MM.1S (cell line): Measurements from ENCODE around the gene MAS1.

ENCODE experiments used
- EZH2 ChIP-seq: fragments of 300-600 bp; sonication (generic); optimal IDR thresholded peaks from 2 replicates; pipeline ENCODE3; 2017; ENCODE audit warnings: low read depth, mild to moderate bottlenecking, antibody characterized with exemption, low read length, mixed read lengths
- TF ChIP-seq, protein P1 (sequence below): fragments of 300-600 bp; sonication (generic); IDR thresholded peaks from 2 replicates; pipeline ENCODE4 v1.5.1; 2016; ENCODE audit warnings: antibody characterized with exemption, low read length, mixed read lengths

DNA sequence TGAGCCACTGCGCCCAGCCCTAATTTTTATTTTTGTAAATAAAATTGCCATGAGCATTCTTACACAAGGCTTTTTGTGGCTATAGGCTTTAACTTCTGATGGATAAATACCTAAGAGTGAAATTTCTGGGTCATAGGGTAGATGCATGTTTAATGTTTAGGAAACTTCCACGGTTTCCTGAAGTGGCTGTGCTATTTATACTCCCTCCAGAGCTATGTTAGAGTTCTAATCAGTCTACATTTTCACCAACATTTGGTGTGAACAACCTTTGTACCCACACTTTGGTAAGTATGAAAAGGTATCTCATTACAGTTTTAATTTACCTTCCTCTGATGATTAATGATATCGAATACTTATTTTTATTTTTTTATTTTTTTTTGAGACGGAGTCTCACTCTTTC is 6.1 kb upstream of the MAS1 start:
- TF ChIP-seq, protein P1, sequence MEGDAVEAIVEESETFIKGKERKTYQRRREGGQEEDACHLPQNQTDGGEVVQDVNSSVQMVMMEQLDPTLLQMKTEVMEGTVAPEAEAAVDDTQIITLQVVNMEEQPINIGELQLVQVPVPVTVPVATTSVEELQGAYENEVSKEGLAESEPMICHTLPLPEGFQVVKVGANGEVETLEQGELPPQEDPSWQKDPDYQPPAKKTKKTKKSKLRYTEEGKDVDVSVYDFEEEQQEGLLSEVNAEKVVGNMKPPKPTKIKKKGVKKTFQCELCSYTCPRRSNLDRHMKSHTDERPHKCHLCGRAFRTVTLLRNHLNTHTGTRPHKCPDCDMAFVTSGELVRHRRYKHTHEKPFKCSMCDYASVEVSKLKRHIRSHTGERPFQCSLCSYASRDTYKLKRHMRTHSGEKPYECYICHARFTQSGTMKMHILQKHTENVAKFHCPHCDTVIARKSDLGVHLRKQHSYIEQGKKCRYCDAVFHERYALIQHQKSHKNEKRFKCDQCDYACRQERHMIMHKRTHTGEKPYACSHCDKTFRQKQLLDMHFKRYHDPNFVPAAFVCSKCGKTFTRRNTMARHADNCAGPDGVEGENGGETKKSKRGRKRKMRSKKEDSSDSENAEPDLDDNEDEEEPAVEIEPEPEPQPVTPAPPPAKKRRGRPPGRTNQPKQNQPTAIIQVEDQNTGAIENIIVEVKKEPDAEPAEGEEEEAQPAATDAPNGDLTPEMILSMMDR: no peak
- TF ChIP-seq EZH2: no peak
